ENCODE results near the gene JARID2. TPM values are rescaled to one million over a fixed set of nuclear protein-coding genes. Genes with fewer than 3 reads are reported as not detected.

JARID2 gene
- total and polyA plus RNA-seq, 9 of the 15 experiments (the other 6 are each of a cell fraction or from before 2014, with no cell fraction given) = 5.0 to 29.0 (median 15.6) TPM

- in situ Hi-C loops (cut with MboI) (no loop called here), intact Hi-C loops (cut with micrococcal nuclease) (loop anchor here (5.0 kb wide), 1 partner anchor 87 kb away; no protein-coding TSS in a partner anchor)
- Histone ChIP-seq H3K9ac (ENCODE audit: insufficient read depth in 1 of 2, low read depth in 2 of 2, low read length in 2 of 2) (no peak overlapping the region), H3K79me2 (ENCODE audit: control insufficient read depth, insufficient read depth, low read length) (peaks cover 95% of the 10 kb centered on the region), H3K4me2 (ENCODE audit: insufficient read depth, low read length) (no peak overlapping the region), H3K36me3 (ENCODE audit: control insufficient read depth, insufficient read depth, low read length) (no peaks in the 10 kb centered on the region; the same call in 2 of the 3 replicates), H3K27ac (ENCODE audit: extremely low read depth, low read depth, low read length) (no peak overlapping the region), H2AFZ (ENCODE audit: low read depth, low read length) (no peak overlapping the region), H3K27me3 (ENCODE audit: control insufficient read depth in 2 of 2, insufficient read depth in 2 of 2, low read length in 2 of 2) (no peaks in the 10 kb centered on the region), H3K9me1 (ENCODE audit: control insufficient read depth, insufficient read depth, low read length) (peaks cover 9% of the 10 kb centered on the region), H4K20me1 (replicated peaks; ENCODE audit: control insufficient read depth, insufficient read depth, low read length) (peaks cover 55% of the 10 kb centered on the region), H3K4me3 (no peak overlapping the region), H3K9me3 (replicated peaks; ENCODE audit: control insufficient read depth, insufficient read depth, low read depth, low read length) (no peaks in the 10 kb centered on the region), H3K4me1 (replicated peaks in 1 of 2; ENCODE audit: control insufficient read depth in 2 of 2, insufficient read depth in 2 of 2, low read length in 2 of 2) (peaks cover 27 to 59% of the 10 kb centered on the region in 2 experiments)
- 76% methylated on average over 4 of the region's 4 CpGs for WGBS (ENCODE audit: insufficient coverage, low coverage, missing lambda C conversion rate)
- no peak for FAIRE-seq
- no peak for ATAC-seq
- no peak for DNase-seq (ENCODE audit: extremely low read depth in 1 of 4, low spot score in 3 of 4)
- no peak for TF ChIP-seq HNRNPLL (IDR thresholded peaks at IDR 0.05; ENCODE audit: low read depth, low read length, poor library complexity, severe bottlenecking)
- TF ChIP-seq ZNF717 (CRISPR knock-in tag; IDR thresholded peaks at IDR 0.05) = no peak
- no peak for TF ChIP-seq ZNF449 (CRISPR knock-in tag; IDR thresholded peaks at IDR 0.05)
- no peak for TF ChIP-seq ELF4 (CRISPR knock-in tag; IDR thresholded peaks at IDR 0.05)
- no TSS peak for BruUV-seq (replicated peaks)
- CTCF ChIA-PET (ENCODE audit: low intra/inter-chr PET ratio) = no interaction called here
- POLR2A ChIA-PET = interaction anchor here (0.6 to 1.0 kb wide), 2 partner anchors 15 to 454 kb away, joined by 3 read pairs; no protein-coding TSS in a partner anchor
These were observed 93.2 kb downstream of the JARID2 start for GRCh38 chr6:15339081-15339480.

All from K562 (cell line).